Stimulated activated effector memory CD8-positive, alpha-beta T cell treated with anti-CD3 and anti-CD28 coated beads, Interleukin-12 subunit alpha, Interleukin-12 subunit beta, amount 100 ng/mL, for 72 hours (primary cell): ENCODE data around the gene THPO.
"Not testable (repeated sequence)": the region's sequence is repeated elsewhere in the genome, so short reads cannot be mapped to it uniquely, and the experiment has no call there.

Experiments
- ATAC-seq: fragments of 150-1000 bp; cut with Tn5 transposase; 2 replicates; pipeline ENCODE4 v1.10.0; 2021
- DNase-seq, 2 donors: peaks; one replicate each; pipeline ENCODE4 v3.0.0; 2021 to 2022; ENCODE audit warnings: low spot score in 2 of 2
- H3K27ac Mint-ChIP-seq: one replicate; pipeline ENCODE4 v1.8.0; 2022; ENCODE audit warnings: mild to moderate bottlenecking, mixed read lengths
- H3K36me3 Mint-ChIP-seq: one replicate; pipeline ENCODE4 v1.8.0; 2022; ENCODE audit warnings: mild to moderate bottlenecking, mixed read lengths
- H3K4me1 Mint-ChIP-seq: one replicate; pipeline ENCODE4 v1.8.0; 2022; ENCODE audit warnings: mixed read lengths
- H3K4me3 Mint-ChIP-seq: one replicate; pipeline ENCODE4 v1.8.0; 2022; ENCODE audit warnings: mild to moderate bottlenecking, mixed read lengths
- H3K9me3 Mint-ChIP-seq: one replicate; pipeline ENCODE4 v1.8.0; 2022; ENCODE audit warnings: mixed read lengths

THPO gene

DNA sequence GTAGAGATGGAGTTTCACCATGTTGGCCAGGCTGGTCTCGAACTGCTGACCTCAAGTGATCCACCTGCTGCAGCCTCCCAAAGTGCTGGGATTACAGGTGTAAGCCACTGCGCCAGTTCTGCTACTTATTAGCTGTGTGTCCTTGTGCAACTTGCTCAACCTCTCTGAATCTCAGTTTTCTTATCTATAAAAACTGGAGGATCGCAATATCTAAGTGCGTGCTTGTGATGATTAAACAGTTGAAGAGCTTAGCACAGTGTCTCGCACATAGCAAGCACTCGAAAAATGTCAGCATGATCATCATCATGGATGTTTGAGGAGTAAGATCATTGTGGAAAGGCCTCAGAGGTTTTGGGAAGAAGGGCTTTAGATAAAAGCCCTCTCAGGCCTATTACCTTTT is 27.4 kb downstream of the THPO start:
- Mint-ChIP-seq H3K27ac (no peak overlapping the region), H3K9me3 (no peaks in the 10 kb centered on the region), H3K4me3 (no peak overlapping the region), H3K36me3 (no peaks in the 10 kb centered on the region), H3K4me1 (peaks cover 9% of the 10 kb centered on the region)
- ATAC-seq (no peak), DNase-seq (no peak)

DNA sequence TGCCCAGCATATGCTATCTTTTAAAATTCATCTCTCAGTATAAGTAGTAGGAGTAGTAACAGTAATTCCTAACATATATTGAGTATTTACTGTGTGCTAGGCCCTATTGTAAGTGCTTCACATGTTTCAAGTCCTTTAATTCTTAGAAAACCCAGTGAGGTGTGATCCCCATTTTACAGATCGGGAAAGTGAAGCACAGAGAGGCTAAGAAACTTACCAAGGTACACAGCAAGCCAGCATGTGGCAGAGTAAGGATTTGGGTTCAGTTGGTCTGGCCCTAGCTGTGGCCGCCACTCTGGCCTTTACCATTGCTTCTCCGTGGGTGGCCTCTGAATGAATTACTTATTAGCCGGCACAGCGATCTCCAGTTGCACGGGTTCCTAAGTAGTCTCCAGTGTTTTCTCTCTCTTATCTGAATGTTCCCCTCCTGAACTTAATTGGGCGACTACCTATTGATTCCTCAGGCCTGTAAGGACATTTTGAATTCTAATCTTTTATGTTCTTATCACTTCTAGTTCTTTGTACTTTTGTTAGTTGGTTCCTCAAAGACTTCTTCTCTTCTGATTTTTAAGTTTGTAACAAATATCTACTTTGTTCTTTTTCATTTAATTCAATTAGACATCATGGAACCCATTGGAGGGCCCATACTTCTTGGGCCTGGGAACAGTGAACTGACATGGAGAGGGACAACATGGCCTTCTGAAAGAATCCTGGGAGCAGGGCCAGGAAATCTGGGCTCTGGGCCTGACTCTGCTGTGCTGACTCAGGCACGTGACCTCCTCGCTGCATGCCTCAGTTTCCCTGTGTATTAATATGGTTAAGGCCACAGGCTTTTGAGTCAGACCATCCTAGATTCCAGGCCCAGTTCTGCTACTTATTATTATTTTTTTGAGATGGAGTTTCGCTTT is 28.2 kb downstream of the THPO start:
- ATAC-seq, result no peak
- no peaks in the 10 kb centered on the region for H3K36me3 Mint-ChIP-seq
- no peaks in the 10 kb centered on the region for H3K9me3 Mint-ChIP-seq
- H3K4me1 Mint-ChIP-seq, result peaks cover 6% of the 10 kb centered on the region
- no peak overlapping the region for H3K4me3 Mint-ChIP-seq
- no peak for DNase-seq
- H3K27ac Mint-ChIP-seq, result no peak overlapping the region

DNA sequence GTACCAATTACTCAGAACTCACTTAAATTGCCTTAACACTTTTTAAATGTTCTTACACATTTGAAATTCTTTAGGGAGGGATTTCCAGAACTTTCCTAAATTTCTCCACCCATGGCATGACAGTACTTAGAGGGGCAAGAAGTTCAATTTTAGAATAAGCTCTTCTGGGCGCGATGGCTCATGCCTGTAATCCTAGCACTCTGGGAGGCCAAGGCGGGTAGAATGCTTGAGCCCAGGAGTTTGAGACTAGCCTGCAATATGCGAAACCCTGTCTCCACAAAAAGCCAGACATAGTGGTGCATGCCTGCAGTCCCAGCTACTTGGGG is 30.0 kb downstream of the THPO start:
- no peaks in the 10 kb centered on the region for H3K36me3 Mint-ChIP-seq
- no peak for ATAC-seq
- no peak overlapping the region for H3K4me3 Mint-ChIP-seq
- H3K9me3 Mint-ChIP-seq, result no peaks in the 10 kb centered on the region
- peaks cover 6% of the 10 kb centered on the region for H3K4me1 Mint-ChIP-seq
- no peak for DNase-seq
- no peak overlapping the region for H3K27ac Mint-ChIP-seq

DNA sequence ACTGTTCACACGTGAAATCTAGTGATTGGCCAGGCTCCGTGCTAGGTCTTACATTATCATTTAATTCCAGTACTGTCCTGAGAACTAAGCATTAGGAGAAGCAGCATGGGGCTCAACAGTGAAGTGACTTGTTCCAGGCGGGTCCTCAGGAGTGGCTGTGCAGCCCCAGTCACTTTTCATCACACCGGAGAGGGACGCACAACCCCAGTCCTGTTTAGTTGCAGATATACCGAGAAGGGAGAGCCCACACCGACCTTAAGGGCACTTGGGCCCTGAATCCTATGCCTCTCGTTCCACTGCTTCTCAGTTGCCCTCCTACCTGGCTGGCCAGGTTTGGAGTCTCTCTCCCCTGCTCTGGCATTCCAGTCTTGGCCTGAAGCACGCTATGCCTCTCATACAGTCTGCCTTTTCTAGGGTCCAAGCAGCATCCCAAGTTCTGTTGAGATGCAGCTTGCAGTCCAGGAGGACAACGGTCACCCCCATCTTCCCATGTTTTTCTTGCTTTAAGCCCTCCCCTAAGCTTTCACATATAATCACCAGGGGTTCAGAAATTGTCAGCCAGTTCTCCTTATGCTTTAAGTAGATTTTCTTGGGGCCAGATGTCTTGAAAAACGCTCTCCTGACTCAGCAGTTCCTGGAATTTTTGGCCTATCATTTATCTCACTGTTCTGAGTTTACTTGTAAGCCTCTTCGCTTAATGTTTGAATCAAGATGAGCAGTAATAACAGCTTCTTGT is 30.5 kb downstream of the THPO start:
- Mint-ChIP-seq H3K36me3 (peaks cover 4% of the 10 kb centered on the region), H3K9me3 (no peaks in the 10 kb centered on the region), H3K4me3 (no peak overlapping the region), H3K4me1 (peaks cover 6% of the 10 kb centered on the region), H3K27ac (no peak overlapping the region)
- DNase-seq (no peak), ATAC-seq (no peak)

DNA sequence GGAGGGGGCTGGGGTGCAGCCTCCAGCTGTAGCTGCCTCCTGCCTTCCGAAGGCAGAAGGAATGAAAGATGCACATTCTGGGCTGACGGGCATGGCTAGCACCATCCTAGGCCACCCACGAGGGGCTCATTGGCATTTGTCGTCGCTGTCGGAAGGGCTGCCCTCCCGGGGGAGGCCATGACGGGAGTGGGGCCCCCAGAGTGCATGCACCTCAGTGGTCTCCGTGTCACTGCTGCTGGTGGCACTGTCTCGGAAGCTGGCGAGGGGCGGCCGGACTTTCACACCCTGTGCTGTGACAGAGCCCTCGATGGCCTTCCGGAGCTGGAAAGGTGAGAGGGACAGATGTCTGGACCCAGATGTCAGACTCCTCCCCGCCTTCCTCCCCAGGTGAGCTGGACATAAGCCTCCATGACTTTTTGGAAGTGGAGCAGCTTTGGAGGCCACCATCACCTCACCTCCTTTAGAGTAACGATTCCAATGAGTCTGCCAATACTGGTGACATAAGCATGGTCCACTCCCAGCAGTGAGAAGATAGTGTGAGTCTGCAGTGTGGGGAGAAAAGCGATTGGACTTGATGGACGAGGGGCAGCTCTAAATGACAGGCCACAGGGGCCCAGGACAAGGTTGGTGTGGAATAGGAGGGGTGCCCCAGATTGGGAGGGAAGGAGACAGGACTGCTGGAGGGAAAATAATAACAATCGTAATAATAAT is 31.4 kb downstream of the THPO start:
- ATAC-seq (no peak), DNase-seq (no peak)
- Mint-ChIP-seq H3K4me3 (no peak overlapping the region), H3K36me3 (peaks cover 6% of the 10 kb centered on the region), H3K27ac (no peak overlapping the region), H3K4me1 (peaks cover 6% of the 10 kb centered on the region), H3K9me3 (no peaks in the 10 kb centered on the region)

DNA sequence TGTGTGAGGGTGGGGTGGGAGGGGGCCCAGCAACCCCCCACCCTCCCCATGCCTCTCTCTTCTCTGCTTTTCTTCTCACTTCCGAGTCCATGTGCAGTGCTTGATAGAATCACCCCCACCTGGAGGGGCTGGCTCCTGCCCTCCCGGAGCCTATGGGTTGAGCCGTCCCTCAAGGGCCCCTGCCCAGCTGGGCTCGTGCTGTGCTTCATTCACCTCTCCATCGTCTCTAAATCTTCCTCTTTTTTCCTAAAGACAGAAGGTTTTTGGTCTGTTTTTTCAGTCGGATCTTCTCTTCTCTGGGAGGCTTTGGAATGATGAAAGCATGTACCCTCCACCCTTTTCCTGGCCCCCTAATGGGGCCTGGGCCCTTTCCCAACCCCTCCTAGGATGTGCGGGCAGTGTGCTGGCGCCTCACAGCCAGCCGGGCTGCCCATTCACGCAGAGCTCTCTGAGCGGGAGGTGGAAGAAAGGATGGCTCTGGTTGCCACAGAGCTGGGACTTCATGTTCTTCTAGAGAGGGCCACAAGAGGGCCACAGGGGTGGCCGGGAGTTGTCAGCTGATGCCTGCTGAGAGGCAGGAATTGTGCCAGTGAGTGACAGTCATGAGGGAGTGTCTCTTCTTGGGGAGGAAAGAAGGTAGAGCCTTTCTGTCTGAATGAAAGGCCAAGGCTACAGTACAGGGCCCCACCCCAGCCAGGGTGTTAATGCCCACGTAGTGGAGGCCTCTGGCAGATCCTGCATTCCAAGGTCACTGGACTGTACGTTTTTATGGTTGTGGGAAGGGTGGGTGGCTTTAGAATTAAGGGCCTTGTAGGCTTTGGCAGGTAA is 32.5 kb downstream of the THPO start:
- H3K36me3 Mint-ChIP-seq, result peaks cover 6% of the 10 kb centered on the region
- peak; percentile 49 for ATAC-seq
- H3K4me3 Mint-ChIP-seq, result no peak overlapping the region
- no peak overlapping the region for H3K27ac Mint-ChIP-seq
- peaks cover 14% of the 10 kb centered on the region for H3K4me1 Mint-ChIP-seq
- DNase-seq, result no peak
- H3K9me3 Mint-ChIP-seq, result no peaks in the 10 kb centered on the region

DNA sequence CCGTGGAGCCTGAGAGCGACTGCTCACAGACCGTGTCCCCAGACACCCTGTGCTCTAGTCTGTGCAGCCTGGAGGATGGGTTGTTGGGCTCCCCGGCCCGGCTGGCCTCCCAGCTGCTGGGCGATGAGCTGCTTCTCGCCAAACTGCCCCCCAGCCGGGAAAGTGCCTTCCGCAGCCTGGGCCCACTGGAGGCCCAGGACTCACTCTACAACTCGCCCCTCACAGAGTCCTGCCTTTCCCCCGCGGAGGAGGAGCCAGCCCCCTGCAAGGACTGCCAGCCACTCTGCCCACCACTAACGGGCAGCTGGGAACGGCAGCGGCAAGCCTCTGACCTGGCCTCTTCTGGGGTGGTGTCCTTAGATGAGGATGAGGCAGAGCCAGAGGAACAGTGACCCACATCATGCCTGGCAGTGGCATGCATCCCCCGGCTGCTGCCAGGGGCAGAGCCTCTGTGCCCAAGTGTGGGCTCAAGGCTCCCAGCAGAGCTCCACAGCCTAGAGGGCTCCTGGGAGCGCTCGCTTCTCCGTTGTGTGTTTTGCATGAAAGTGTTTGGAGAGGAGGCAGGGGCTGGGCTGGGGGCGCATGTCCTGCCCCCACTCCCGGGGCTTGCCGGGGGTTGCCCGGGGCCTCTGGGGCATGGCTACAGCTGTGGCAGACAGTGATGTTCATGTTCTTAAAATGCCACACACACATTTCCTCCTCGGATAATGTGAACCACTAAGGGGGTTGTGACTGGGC is 33.3 kb downstream of the THPO start:
- H3K9me3 Mint-ChIP-seq, result no peaks in the 10 kb centered on the region
- no peak overlapping the region for H3K4me3 Mint-ChIP-seq
- no peak overlapping the region for H3K27ac Mint-ChIP-seq
- H3K36me3 Mint-ChIP-seq, result peaks cover 6% of the 10 kb centered on the region
- no peak for DNase-seq
- no peak for ATAC-seq
- peaks cover 16% of the 10 kb centered on the region for H3K4me1 Mint-ChIP-seq

DNA sequence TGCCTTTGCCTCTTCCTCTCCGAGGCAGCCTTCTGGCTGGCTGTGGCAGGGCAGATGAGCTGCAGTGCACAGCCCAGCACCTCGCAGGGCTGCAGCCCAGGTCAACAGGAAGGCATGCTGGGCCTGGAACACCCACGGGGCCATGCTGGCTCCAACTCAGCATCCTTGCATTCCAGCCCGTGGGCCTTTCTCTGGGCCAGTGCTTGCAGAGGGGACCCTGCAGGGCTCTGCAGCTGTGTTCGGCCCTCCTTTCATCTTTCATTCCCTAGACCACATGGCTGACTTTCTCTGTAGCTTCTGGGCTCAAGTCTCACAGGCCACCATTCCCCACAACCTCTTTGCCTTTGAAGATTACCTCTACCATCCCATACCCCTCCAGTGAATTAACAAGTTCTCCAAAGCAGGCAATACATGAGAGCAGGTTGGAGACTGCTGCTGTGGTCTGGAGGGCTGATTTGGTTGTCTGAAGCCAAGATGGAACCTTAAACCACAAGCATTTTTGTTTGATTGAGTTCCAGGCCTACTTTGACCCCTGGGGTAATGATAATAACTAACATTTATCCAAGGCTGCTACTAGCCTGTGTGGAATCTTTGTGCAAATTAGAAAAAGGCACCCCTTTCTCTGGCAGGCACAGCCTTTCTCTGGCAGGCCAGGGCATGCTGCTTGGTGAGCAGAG is 34.7 kb downstream of the THPO start:
- DNase-seq, result no peak
- no peak for ATAC-seq
- Mint-ChIP-seq H3K4me1 (peaks cover 23% of the 10 kb centered on the region), H3K4me3 (no peak overlapping the region), H3K36me3 (peaks cover 11% of the 10 kb centered on the region), H3K9me3 (no peaks in the 10 kb centered on the region), H3K27ac (no peak overlapping the region)

DNA sequence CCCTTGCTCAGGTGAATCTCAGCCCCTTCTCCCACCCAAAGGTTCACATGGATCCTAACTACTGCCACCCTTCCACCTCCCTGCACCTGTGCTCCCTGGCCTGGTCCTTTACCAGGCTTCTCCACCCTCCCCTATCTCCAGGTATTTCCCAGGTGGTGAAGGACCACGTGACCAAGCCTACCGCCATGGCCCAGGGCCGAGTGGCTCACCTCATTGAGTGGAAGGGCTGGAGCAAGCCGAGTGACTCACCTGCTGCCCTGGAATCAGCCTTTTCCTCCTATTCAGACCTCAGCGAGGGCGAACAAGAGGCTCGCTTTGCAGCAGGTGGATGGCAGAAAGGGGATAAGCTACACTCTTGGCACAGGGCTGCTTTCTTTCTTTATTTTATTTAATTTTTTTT is 36.1 kb downstream of the THPO start:
- Mint-ChIP-seq H3K9me3 (no peaks in the 10 kb centered on the region), H3K4me1 (peaks cover 37% of the 10 kb centered on the region), H3K27ac (no peak overlapping the region), H3K36me3 (peaks cover 17% of the 10 kb centered on the region), H3K4me3 (no peak overlapping the region)
- DNase-seq, result no peak
- ATAC-seq, result no peak

DNA sequence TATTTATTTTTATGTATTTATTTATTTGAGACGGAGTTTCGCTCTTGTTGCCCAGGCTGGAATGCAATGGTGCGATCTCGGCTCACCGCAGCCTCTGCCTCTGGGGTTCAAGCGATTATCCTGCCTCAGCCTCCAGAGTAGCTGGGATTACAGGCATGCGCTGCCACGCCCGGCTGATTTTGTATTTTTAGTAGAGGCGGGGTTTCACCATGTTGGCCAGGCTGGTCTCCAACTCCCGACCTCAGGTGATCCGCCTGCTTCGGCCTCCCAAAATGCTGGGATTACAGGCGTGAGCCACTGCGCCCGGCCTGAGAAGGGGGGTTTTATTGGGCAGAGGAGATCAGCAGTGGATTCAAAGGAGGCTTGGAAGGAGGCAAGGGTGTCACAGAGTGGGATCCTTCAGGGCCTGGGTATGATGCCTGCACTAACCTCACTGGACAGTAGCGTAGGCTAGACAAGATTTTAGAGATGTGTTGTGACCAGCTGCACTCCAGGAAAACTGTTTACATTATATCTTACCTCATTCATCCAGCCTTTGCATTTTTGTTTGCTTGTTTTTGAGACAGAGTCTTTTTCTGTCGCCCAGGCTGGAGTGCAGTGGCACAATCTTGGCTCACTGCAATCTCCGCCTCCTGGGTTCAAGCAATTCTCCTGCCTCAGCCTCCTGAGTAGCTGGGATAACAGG is 38.4 kb downstream of the THPO start:
- not testable (repeated sequence) for ATAC-seq, H3K27ac Mint-ChIP-seq, H3K4me3 Mint-ChIP-seq, DNase-seq, H3K9me3 Mint-ChIP-seq
- Mint-ChIP-seq H3K36me3 (peaks cover 36% of the 10 kb centered on the region), H3K4me1 (peaks cover 51% of the 10 kb centered on the region)

DNA sequence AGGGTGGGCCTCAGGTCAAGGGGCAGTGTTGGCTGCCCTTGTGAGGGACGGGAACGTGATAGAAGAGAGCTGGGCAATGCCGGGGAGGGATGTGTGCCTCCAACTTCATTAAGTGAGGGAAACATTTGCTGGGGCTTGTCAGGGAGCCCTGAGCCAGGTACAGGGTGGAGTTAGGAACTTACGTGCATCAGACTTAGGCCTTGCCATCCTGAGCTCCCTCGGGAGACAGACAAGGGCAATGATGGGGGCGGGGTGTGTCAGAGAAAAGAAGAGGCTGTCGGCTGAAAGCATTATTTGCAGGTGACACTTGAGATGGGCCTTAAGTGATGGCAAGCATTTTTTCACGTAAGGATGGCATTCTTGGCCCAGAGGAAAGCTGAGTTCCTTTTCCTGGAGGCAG is 39.0 kb downstream of the THPO start:
- peaks cover 57% of the 10 kb centered on the region for H3K4me1 Mint-ChIP-seq
- H3K4me3 Mint-ChIP-seq, result no peak overlapping the region
- peaks cover 42% of the 10 kb centered on the region for H3K36me3 Mint-ChIP-seq
- DNase-seq, result no peak
- no peak overlapping the region for H3K27ac Mint-ChIP-seq
- ATAC-seq, result no peak
- H3K9me3 Mint-ChIP-seq, result no peaks in the 10 kb centered on the region

DNA sequence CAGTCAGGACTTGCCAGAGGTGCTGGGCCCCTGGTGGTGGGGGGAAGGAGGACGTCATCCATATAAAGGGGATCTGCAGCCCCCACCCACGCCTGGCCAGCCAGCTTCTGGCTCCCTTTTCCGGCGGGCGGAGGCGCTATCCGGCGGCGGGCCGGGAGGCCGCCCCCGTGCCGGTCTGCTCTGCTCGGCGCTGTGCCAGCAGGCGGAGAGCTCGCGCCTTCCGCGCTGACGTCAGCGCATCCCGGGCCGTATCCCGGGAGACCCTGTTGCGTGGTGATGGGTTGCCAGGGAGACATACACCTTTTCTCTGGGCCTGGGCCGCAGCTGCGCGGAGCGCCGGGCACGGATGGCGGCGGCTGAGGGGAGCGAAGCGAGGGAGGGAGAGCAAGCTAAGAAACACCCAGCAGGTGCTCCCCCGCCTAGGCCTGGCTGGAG is 39.5 kb downstream of the THPO start:
- H3K9me3 Mint-ChIP-seq, result no peaks in the 10 kb centered on the region
- H3K4me1 Mint-ChIP-seq, result peaks cover 62% of the 10 kb centered on the region
- DNase-seq (no peak), ATAC-seq (no peak)
- peak overlapping the region; percentile 81 for H3K4me3 Mint-ChIP-seq
- peaks cover 47% of the 10 kb centered on the region for H3K36me3 Mint-ChIP-seq
- H3K27ac Mint-ChIP-seq, result no peak overlapping the region

DNA sequence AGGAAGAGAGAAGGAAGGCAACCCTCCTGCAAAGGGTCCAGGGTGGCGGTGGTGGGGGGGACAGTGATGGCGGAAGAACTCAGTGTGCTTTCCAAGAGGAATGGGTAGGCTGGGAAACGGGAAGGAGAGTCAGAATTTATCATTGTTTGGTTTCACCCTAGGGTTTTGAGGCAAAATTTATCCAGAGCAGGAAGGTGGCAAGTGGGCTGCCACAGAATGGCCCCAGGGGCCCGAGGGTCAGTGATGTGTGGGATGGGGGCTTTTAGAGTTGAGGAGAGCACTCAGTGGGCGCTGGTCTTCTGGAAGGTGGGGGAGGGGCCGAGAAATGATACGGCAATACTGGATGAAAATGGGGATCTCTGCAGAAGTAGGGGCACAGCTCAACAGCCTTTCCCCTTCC is 40.0 kb downstream of the THPO start:
- Mint-ChIP-seq H3K4me1 (peaks cover 67% of the 10 kb centered on the region), H3K4me3 (peak overlapping the region; percentile 81), H3K36me3 (peaks cover 51% of the 10 kb centered on the region), H3K9me3 (no peaks in the 10 kb centered on the region), H3K27ac (peak overlapping the region; percentile 88)
- ATAC-seq (no peak), DNase-seq (no peak)

DNA sequence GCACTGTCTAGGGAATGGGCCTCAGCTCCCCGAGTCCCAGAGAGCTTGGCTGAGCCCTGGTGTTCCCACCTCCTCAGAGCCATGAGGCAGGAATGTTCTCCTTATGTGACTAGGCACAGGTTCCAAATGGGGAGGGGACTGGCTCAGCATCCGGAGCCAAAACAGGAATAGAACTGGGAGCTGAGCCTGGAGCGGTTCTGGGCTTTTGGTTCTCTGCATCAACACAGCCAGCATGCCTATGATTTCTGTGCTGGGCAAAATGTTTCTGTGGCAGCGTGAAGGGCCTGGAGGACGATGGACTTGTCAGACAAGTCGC is 40.6 kb downstream of the THPO start, which contains the start of gene FAM131A:
Gene FAM131A (plus strand): TSS at position 202 of the 316 bp plus-strand sequence. CDS start 31 bp downstream, at position 233.
- peak within 1 kb of the TSS; percentile 81 for H3K4me3 Mint-ChIP-seq
- no peak for DNase-seq
- H3K36me3 Mint-ChIP-seq, result peaks cover 52% of the 10 kb centered on the region
- H3K4me1 Mint-ChIP-seq, result peaks cover 74% of the 10 kb centered on the region
- peak within 1 kb of the TSS; percentile 88 for H3K27ac Mint-ChIP-seq
- no peaks in the 10 kb centered on the region for H3K9me3 Mint-ChIP-seq
- no peak for ATAC-seq
